Measurements from ENCODE around the gene ADAMTS18.
A peak's percentile ranks its signal among the peaks of the same experiment; 100 is the strongest.
"Not testable (repeated sequence)": the region's sequence is repeated elsewhere in the genome, so short reads cannot be mapped to it uniquely, and the experiment has no call there.

The ADAMTS18 gene

GRCh38 chr16:77434530-77435271 is at the start of gene ADAMTS18:
Gene ADAMTS18, minus strand, starts transcription at chr16:77435034. Its CDS starts 339 bp downstream, at chr16:77434695.
- DNase-seq = no peak

DNA sequence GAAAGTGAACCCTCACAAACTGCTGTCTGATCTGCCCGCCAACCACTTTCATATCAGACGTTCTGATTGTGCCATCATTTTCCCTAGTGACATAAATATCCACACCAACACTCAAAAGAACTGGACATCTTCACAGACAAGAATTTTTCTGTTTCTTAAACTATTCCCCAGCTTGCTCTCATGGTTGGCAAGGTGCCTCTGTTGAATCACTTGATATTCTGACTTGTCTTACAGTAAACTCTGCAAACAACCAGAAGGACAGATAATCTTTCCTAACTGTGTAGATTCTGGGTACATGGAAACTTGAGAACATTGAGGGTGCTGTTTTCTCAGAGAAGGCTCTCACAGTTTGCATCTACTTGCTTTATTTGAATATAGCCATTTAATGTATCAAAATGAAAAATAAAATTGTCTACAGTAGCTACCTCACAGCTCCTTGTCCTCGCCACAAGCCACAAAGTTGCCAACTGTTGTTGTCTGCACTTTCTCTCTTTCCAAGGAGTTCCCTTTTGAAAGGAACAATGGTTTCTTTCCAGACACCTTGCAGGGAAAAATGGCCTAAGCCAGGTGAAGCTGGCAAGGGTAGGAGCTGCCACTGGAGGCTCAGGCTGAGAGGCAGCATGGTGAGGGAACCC is 46.0 kb upstream of the ADAMTS18 start:
- DNase-seq = no peak

- DNase-seq = no peak
Measured at GRCh38 chr16:77472262-77472661, 37.4 kb upstream of the ADAMTS18 start.

DNA sequence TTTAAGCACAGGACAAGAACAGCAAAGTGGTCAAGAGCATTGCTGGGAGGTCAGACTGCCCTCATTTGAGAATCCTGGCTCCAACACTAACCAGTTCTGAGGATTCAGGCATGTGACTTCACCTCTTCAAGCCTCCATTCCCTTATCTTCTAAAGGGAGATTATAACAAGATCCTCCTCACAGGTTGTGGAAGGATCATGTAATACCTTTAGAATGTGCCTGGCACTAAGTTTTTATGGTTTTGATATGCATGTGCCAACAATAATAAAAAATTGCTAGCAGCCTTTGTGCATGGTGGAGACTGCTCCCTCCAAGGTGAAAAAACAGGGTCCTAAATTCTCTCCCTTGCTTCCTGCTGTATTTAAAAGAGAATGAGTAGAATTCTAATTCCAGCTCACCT is 36.0 kb upstream of the ADAMTS18 start:
- DNase-seq = no peak

- peak; percentile 2 for DNase-seq
Measured at GRCh38 chr16:77469634-77470033, 34.8 kb upstream of the ADAMTS18 start.

- DNase-seq = no peak
Measured at GRCh38 chr16:77468831-77469230, 34.0 kb upstream of the ADAMTS18 start.

- no peak for DNase-seq
Measured at GRCh38 chr16:77467821-77468335, 33.0 kb upstream of the ADAMTS18 start.

DNA sequence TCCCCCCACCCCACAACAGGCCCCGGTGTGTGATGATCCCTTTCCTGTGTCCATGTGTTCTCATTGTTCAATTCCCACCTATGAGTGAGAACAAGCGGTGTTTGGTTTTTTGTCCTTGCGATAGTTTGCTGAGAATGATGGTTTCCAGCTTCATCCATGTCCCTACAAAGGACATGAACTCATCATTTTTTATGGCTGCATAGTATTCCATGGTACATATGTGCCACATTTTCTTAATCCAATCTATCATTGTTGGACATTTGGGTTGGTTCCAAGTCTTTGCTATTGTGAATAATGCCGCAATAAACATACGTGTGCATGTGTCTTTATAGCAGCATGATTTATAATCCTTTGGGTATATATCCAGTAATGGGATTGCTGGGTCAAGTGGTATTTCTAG is 28.8 kb upstream of the ADAMTS18 start:
- DNase-seq = not testable (repeated sequence)

GRCh38 chr16:77462894-77463293 is 28.1 kb upstream of the ADAMTS18 start:
- no peak for DNase-seq

GRCh38 chr16:77459534-77460254 is 24.9 kb upstream of the ADAMTS18 start:
- DNase-seq = no peak

DNA sequence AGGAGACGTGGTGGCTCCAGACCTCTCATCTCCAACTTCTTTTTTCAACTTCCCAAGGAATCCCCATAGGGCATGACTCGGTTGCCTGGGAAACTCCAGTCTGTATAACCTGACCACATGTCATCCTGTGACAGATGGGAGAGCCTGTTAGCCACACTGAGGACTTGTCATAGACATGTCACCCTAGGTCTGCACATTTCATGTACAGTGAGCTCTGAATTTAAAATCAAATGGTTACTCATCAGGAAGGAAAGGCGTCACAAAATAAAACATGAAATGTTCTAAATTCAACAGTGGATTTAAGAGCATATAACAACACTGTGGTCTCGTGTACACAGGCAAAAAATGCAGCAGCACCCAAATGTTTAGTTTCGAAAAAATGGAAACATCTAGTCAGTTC is 22.2 kb upstream of the ADAMTS18 start:
- no peak for DNase-seq

GRCh38 chr16:77452243-77452642 is 17.4 kb upstream of the ADAMTS18 start:
- DNase-seq = no peak

DNA sequence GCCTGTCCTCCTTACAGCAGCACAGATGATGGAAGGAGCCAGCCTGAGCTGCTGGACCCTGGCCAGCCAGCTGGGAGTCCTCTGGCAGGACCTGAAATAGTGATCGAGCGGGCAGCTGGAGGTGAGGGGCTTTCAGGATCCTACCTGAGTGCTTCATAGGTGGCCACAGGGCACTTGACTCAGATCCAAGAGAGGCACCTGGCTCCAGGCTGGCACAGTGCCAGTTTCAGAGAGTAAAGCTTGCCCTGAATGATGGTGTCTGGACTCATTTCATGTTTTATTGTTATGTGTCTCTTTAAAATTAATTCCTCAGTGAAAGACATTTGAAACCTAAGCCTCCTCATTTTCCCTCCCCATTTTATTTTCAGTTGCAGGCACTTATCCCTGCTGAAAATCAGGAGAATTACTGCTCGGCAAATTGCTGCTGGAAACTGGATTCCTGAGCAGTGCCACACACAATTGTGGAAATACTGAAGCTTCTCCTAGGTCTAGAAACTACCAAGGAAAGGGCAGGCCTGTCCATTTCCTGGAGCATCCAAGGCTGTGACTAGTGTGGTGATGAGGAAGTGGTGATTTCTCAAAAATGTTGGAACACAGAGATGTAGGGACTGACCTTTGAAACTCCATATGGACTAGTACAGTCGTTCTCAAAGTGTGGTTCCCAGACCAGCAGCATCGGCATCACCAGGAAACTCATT is 16.1 kb upstream of the ADAMTS18 start:
- no peak for DNase-seq

- DNase-seq = no peak
Measured at GRCh38 chr16:77449208-77449607, 14.4 kb upstream of the ADAMTS18 start.

- no peak for DNase-seq
Measured at GRCh38 chr16:77445324-77445723, 10.5 kb upstream of the ADAMTS18 start.

DNA sequence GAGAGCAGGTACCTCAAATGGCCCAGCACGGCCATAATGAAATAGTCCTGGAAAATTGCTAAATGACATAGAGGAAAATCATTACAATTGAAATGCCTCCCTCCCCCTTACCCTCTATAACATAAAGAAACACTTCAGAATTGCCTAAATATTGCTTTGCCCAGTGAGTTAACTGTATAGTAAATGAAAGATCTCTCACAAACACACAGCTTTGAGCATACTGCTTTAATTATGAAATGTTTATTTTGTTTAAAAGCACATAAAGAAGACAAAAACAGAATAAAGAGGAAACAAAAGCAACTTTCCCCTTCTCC is 9.3 kb upstream of the ADAMTS18 start:
- DNase-seq = no peak

DNA sequence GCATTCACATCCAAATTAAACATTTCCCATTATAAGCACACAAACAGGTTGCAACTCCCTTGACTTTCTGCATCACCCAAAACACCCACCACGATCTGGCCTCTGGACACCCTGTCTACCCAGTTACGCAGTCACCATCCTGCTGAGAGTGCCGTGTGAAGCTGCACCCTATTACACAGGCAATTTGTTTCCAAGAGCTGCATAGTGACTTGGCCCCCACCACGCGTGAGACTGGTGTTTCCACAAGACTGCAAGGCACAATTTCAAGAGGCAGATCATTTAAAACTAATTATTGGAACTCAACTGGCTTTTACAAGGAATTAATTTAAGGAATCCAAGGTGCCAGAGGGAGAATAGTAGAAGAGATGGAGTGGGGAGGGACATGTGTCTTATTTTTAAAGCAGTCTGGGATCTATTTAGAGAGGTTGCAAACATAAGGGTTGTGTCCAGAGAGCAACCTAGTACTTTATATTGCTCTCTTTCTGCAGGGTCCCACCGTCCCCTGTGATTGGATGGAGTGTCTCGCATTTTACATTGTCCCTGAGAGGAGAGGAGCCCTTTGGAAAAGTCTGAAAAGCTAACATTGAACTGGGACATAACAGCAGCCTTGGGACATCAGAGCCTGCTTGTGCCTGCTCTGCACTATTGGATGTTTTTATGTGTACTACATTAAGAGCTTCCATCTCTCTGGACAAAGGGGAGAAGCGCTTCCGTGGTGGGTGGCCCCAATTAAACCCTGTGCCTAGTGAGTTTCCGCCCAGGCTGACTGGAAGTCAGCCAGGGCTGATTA is 8.7 kb upstream of the ADAMTS18 start:
- no peak for DNase-seq

- no peak for DNase-seq
Measured at GRCh38 chr16:77442078-77442477, 7.2 kb upstream of the ADAMTS18 start.

DNA sequence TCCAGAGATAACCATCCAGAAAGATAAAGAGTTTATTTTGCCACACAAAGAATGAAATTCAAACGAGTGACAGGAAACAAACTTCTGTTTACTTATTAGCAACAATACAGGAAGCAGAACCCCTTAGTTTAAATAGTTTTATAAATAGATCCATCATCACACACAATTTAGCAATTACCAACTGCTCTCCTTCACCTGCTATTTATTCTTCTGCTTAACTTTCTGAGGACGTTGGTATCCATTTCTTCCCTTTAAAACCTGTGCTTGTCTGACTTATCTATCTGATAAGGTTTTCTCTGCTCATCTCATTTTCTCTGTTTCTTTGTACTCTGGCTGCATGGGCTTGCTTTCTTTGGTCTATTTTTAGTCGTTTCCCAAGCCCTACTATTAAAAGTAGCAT is 4.3 kb upstream of the ADAMTS18 start:
- no peak for DNase-seq

DNA sequence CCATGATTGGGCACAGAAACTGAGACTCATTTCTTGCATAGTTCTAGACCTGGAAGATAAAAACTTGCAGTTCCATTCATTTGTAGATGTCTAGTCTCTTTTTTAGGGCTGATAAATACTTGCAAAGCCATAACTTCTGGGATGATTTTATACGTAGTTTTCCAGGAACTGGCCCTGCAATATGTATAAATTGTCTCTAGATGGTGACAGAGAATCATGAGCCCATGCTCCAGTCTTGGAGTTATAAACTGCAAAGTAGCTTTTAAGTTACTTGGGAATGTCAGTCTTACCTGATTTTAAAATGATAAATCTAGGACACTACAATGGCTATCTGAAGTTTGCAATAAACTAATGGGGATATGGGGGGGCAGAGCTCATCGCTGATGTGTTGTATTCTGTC is 3.0 kb upstream of the ADAMTS18 start:
- no peak for DNase-seq

- DNase-seq = no peak
Measured at GRCh38 chr16:77435272-77435820, 512 bp upstream of the ADAMTS18 start.

DNA sequence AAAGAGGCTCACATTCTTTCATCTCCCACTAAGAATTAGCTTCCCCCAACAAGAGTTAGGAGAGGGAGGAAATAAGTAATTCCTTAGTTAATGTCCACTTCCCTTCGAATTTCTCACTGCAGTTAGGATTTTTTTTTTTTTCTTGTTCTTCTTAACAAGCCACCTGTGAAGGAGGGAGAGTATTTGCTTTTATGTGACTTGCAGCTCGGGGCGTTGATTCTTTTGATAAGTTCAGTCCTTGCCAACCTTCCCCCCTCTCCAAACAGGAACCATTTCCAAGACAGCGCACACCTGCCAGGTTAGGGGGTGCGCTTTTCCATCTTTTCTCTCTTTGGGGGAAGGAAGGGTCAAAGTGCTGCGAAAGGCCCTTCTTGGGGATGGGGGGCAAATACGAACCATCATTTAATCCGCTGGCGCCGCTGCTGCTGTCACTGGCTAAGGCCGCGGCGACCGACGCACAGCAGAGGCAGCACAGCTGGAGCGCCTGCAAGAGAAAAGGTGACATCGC is 758 bp downstream of the ADAMTS18 start:
- no peak for DNase-seq

All from NCI-H446 treated with DMSO at 0.1 percent for 48 hours (cell line).